Mesendoderm (in vitro differentiated cells): Measurements from ENCODE around the gene BMP8B.
"Not testable (repeated sequence)": the region's sequence is repeated elsewhere in the genome, so short reads cannot be mapped to it uniquely, and the experiment has no call there.

Experiments
- DNase-seq: peaks from one replicate; pipeline ENCODE4 v3.0.0; 2013
- H2AK5ac ChIP-seq: 2 replicates; pipeline ENCODE4 v1.6.1; 2013; ENCODE audit warnings: low read length, inconsistent platforms
- H2BK120ac ChIP-seq: 2 replicates; pipeline ENCODE4 v1.6.1; 2013; ENCODE audit warnings: low read depth, mild to moderate bottlenecking, low read length, moderate library complexity, mixed read lengths
- H2BK15ac ChIP-seq: replicated peaks from 2 replicates; pipeline ENCODE4 v1.6.1; 2013; ENCODE audit warnings: low read depth, mild to moderate bottlenecking, moderate library complexity
- H2BK5ac ChIP-seq: 2 replicates; pipeline ENCODE4 v1.6.1; 2013; ENCODE audit warnings: low read length, inconsistent platforms
- H3K18ac ChIP-seq: 2 replicates; pipeline ENCODE4 v1.6.1; 2013; ENCODE audit warnings: mild to moderate bottlenecking, low read length, mixed read lengths
- H3K23ac ChIP-seq: one replicate; pipeline ENCODE4 v1.6.1; 2013; ENCODE audit warnings: low read length
- H3K27ac ChIP-seq: 2 replicates; pipeline ENCODE4 v1.5.1; 2013; ENCODE audit warnings: low read depth, mild to moderate bottlenecking, inconsistent platforms, low read length, moderate library complexity
- H3K27me3 ChIP-seq: 2 replicates; pipeline ENCODE4 v1.6.1; 2013; ENCODE audit warnings: low read length, control low read depth, mild to moderate bottlenecking, inconsistent platforms; ENCODE audit not compliant: insufficient read depth, poor library complexity
- H3K36me3 ChIP-seq: 2 replicates; pipeline ENCODE4 v1.6.1; 2013; ENCODE audit warnings: low read length, inconsistent platforms; ENCODE audit not compliant: control insufficient read depth, insufficient read depth
- H3K4ac ChIP-seq: one replicate; pipeline ENCODE4 v1.6.1; 2013; ENCODE audit warnings: low read depth, mild to moderate bottlenecking, low read length, moderate library complexity
- H3K4me1 ChIP-seq: 2 replicates; pipeline ENCODE4 v1.6.1; 2013; ENCODE audit warnings: low read depth, low read length, inconsistent platforms; ENCODE audit not compliant: control insufficient read depth
- H3K4me2 ChIP-seq: 2 replicates; pipeline ENCODE4 v1.6.1; 2013; ENCODE audit warnings: low read length
- H3K4me3 ChIP-seq: 2 replicates; pipeline ENCODE4 v1.5.1; 2013; ENCODE audit warnings: mild to moderate bottlenecking, low read length
- H3K56ac ChIP-seq: one replicate; pipeline ENCODE4 v1.6.1; 2013; ENCODE audit warnings: low read length
- H3K79me1 ChIP-seq: 2 replicates; pipeline ENCODE4 v1.6.1; 2013; ENCODE audit warnings: low read length, inconsistent platforms
- H3K79me2 ChIP-seq: 2 replicates; pipeline ENCODE4 v1.6.1; 2013; ENCODE audit warnings: mild to moderate bottlenecking, low read length; ENCODE audit not compliant: control insufficient read depth, insufficient read depth
- H3K9ac ChIP-seq: 2 replicates; pipeline ENCODE4 v1.6.1; 2013; ENCODE audit warnings: low read length, inconsistent platforms
- H4K5ac ChIP-seq: one replicate; pipeline ENCODE4 v1.6.1; 2013; ENCODE audit warnings: low read length
- H4K8ac ChIP-seq: one replicate; pipeline ENCODE4 v1.6.1; 2013; ENCODE audit warnings: low read depth, mild to moderate bottlenecking, control low read depth, low read length, moderate library complexity
- WGBS: extraction: QIAGEN DNeasy Blood & Tissue Kit; methylation state at CpG from one replicate; pipeline ENCODE4 v1.1.7; 2013; ENCODE audit warnings: low lambda C conversion rate, missing lambda C conversion rate; ENCODE audit not compliant: insufficient coverage; ENCODE audit errors: extremely low coverage; 5-methylcytosine and 5-hydroxymethylcytosine counted together

The BMP8B gene

DNA sequence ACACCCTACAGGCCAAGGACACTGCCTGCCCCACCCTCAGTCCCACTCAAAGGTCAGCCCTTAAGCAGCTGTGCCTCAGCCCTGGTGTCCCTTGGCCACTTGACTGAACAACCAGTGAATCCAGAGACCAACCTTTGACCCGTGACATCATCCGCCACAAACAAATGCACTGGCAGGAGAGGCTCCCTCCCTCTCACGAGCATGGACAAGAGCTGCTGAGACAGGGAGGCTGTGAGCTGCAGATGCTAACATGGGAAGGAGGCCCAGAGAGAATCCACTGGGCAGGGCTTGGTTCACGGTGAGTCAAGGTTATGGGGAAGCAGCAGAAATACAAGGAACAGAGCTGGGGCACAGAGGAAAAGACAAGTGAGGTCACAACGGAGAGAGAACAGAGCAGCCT, 22.2 kb downstream of the BMP8B start:
- H3K18ac ChIP-seq, H3K36me3 ChIP-seq, H3K27me3 ChIP-seq, H3K4me2 ChIP-seq, H3K9ac ChIP-seq, H3K27ac ChIP-seq, H4K5ac ChIP-seq, H4K8ac ChIP-seq, H2AK5ac ChIP-seq, H3K4ac ChIP-seq, H3K23ac ChIP-seq, H3K56ac ChIP-seq, H2BK15ac ChIP-seq, H2BK120ac ChIP-seq, H3K79me1 ChIP-seq, H3K79me2 ChIP-seq, H3K4me1 ChIP-seq, H3K4me3 ChIP-seq, DNase-seq, H2BK5ac ChIP-seq: not testable (repeated sequence)
- WGBS, result no CpG with 5 or more reads among the region's 5 CpGs

GRCh38 chr1:39764512-39764911, 24.2 kb downstream of the BMP8B start:
- H3K36me3 ChIP-seq, H3K23ac ChIP-seq, H2BK15ac ChIP-seq, DNase-seq, H3K4me1 ChIP-seq, H3K79me2 ChIP-seq, H3K18ac ChIP-seq, H3K27ac ChIP-seq, H4K8ac ChIP-seq, H3K4ac ChIP-seq, H3K9ac ChIP-seq, H4K5ac ChIP-seq, H2AK5ac ChIP-seq, H3K56ac ChIP-seq, H2BK5ac ChIP-seq, H3K79me1 ChIP-seq, H2BK120ac ChIP-seq, H3K4me2 ChIP-seq, H3K27me3 ChIP-seq, H3K4me3 ChIP-seq: not testable (repeated sequence)
- no CpG with 5 or more reads among the region's 19 CpGs for WGBS

GRCh38 chr1:39763619-39764374, 24.9 kb downstream of the BMP8B start:
- not testable (repeated sequence) for H3K18ac ChIP-seq, H3K4me2 ChIP-seq, H3K27me3 ChIP-seq, H3K4ac ChIP-seq, H2AK5ac ChIP-seq, H3K4me1 ChIP-seq, H3K36me3 ChIP-seq, H3K4me3 ChIP-seq, H2BK5ac ChIP-seq, H3K56ac ChIP-seq, H3K27ac ChIP-seq, H2BK120ac ChIP-seq, H2BK15ac ChIP-seq, H3K79me1 ChIP-seq, H3K79me2 ChIP-seq, H3K23ac ChIP-seq, H3K9ac ChIP-seq, DNase-seq, H4K8ac ChIP-seq, H4K5ac ChIP-seq
- WGBS, result no CpG with 5 or more reads among the region's 18 CpGs

GRCh38 chr1:39762550-39763540, 25.8 kb downstream of the BMP8B start:
- no peak overlapping the region for H2BK120ac ChIP-seq
- no CpG with 5 or more reads among the region's 30 CpGs for WGBS
- no peaks in the 10 kb centered on the region for H3K4me1 ChIP-seq
- H2BK15ac ChIP-seq, result no peak overlapping the region
- H3K79me1 ChIP-seq, result no peaks in the 10 kb centered on the region
- DNase-seq, result no peak
- no peak overlapping the region for H4K8ac ChIP-seq
- H3K4ac ChIP-seq, result no peak overlapping the region
- no peak overlapping the region for H2BK5ac ChIP-seq
- no peak overlapping the region for H3K9ac ChIP-seq
- no peak overlapping the region for H3K23ac ChIP-seq
- H3K18ac ChIP-seq, result no peak overlapping the region
- no peak overlapping the region for H2AK5ac ChIP-seq
- no peak overlapping the region for H3K4me3 ChIP-seq
- no peak overlapping the region for H4K5ac ChIP-seq
- H3K56ac ChIP-seq, result no peak overlapping the region
- H3K27me3 ChIP-seq, result no peaks in the 10 kb centered on the region
- no peaks in the 10 kb centered on the region for H3K36me3 ChIP-seq
- H3K27ac ChIP-seq, result no peak overlapping the region
- no peak overlapping the region for H3K4me2 ChIP-seq
- H3K79me2 ChIP-seq, result no peaks in the 10 kb centered on the region

DNA sequence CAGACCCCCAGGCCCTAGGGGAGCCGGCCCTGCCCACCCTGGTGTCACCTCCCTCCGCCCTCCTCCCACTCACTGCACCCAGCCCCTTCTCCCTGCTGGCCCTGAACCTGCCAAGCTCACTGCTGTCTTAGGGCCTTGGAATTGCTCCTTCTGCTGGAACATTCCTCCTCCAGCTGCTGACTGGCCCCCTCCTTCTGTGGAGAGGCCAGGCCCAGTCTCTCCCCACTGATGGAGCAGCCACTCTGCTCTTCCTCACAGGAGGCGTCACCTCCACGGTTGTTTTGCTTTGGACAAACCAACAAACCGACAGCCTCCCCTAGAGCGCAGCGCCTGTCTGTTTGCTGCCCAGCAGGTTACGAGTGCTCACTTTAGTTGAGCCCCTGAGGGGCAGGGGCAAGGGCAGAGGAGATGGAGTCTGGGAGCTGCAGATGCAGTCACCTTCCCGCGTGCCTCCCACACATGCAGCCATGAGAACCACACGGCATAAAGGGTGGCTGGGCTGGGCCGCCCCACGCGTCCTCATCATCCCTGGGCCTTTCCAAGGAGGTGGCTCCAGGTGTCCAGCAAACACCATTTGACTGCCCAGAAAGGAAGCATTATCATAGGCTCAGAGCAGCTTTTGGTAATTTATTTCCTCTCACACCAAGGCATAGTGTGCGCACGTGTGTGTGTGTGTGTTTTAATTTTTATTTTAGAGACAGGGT, 27.0 kb downstream of the BMP8B start:
- DNase-seq, result no peak
- H3K4ac ChIP-seq, result no peak overlapping the region
- H3K4me3 ChIP-seq, result no peak overlapping the region
- H3K56ac ChIP-seq, result no peak overlapping the region
- H4K8ac ChIP-seq, result no peak overlapping the region
- H4K5ac ChIP-seq, result no peak overlapping the region
- no peak overlapping the region for H3K4me2 ChIP-seq
- H3K27ac ChIP-seq, result no peak overlapping the region
- H2AK5ac ChIP-seq, result no peak overlapping the region
- no peak overlapping the region for H2BK15ac ChIP-seq
- no peaks in the 10 kb centered on the region for H3K79me1 ChIP-seq
- no peak overlapping the region for H2BK5ac ChIP-seq
- H3K23ac ChIP-seq, result no peak overlapping the region
- H3K27me3 ChIP-seq, result no peaks in the 10 kb centered on the region
- no peaks in the 10 kb centered on the region for H3K79me2 ChIP-seq
- no peaks in the 10 kb centered on the region for H3K36me3 ChIP-seq
- H3K9ac ChIP-seq, result no peak overlapping the region
- H3K4me1 ChIP-seq, result no peaks in the 10 kb centered on the region
- no peak overlapping the region for H3K18ac ChIP-seq
- WGBS, result no CpG with 5 or more reads among the region's 16 CpGs
- no peak overlapping the region for H2BK120ac ChIP-seq
